Endothelial cell of umbilical vein (primary cell): ENCODE results near the gene DUSP6.

Experiments
- EZH2 ChIP-seq: IDR thresholded peaks from 2 replicates; pipeline ENCODE4 v1.6.1; 2012; ENCODE audit warnings: borderline replicate concordance, low read depth, mild to moderate bottlenecking, moderate library complexity, low read length, inconsistent platforms; ENCODE audit not compliant: severe bottlenecking
- JUN ChIP-seq: IDR thresholded peaks from 2 replicates; pipeline ENCODE4 v1.6.1; 2011; ENCODE audit warnings: borderline replicate concordance, low read depth; ENCODE audit not compliant: insufficient read length, insufficient read depth
- POLR2A ChIP-seq: IDR thresholded peaks from 2 replicates; pipeline ENCODE4 v1.6.1; 2012; ENCODE audit warnings: low read depth, mild to moderate bottlenecking, control low read depth, low read length
- POLR2AphosphoS5 ChIP-seq: IDR thresholded peaks from 2 replicates; pipeline ENCODE4 v1.6.1; 2012; ENCODE audit warnings: low read depth, mild to moderate bottlenecking, control low read depth, low read length, moderate library complexity; ENCODE audit not compliant: insufficient read depth
- TF ChIP-seq, protein P1 (sequence below), 2 donors: IDR thresholded peaks; 1 replicate in 1 of 2; 2 replicates in 1 of 2; pipeline ENCODE4 v1.5.1; 2011; ENCODE audit warnings: low read length in 2 of 2, mild to moderate bottlenecking in 2 of 2, moderate library complexity in 2 of 2, control low read depth in 1 of 2, inconsistent platforms in 1 of 2, low read depth in 1 of 2; ENCODE audit not compliant: insufficient read depth in 1 of 2; ENCODE audit errors: extremely low read depth in 1 of 2

DNA sequence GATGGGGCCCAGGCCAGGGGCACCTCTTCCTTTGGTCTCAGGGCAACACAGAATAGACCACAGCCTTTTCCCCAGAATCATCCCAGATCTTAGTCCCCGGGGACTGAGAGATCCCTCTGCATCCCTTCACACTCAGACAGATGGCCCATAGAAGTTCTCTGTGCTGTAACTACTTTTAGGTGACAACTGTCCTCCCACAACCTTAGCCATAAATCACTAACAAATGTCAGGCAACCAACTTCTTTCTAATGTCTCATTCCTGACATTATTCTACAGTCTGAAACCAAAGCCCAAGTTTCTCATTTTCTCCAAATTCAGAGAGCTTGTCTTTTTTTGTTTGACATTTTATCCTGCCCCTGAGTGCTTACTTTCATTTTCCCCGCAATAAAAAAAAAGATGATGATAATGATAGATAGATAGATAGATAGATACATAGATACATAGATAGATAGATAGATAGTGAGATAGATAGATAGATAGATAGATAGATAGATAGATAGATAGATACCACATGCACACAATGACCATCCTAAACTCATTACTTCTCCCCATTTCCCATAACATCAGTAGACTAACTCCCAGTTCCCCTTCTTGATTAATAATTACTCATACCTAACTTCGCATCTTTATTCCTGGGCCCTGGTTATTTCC is 28.6 kb downstream of the DUSP6 start:
- TF ChIP-seq, protein P1, sequence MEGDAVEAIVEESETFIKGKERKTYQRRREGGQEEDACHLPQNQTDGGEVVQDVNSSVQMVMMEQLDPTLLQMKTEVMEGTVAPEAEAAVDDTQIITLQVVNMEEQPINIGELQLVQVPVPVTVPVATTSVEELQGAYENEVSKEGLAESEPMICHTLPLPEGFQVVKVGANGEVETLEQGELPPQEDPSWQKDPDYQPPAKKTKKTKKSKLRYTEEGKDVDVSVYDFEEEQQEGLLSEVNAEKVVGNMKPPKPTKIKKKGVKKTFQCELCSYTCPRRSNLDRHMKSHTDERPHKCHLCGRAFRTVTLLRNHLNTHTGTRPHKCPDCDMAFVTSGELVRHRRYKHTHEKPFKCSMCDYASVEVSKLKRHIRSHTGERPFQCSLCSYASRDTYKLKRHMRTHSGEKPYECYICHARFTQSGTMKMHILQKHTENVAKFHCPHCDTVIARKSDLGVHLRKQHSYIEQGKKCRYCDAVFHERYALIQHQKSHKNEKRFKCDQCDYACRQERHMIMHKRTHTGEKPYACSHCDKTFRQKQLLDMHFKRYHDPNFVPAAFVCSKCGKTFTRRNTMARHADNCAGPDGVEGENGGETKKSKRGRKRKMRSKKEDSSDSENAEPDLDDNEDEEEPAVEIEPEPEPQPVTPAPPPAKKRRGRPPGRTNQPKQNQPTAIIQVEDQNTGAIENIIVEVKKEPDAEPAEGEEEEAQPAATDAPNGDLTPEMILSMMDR (IDR thresholded peaks at IDR 0.05; ENCODE audit: extremely low read depth in 1 of 2, insufficient read depth in 1 of 2, low read depth in 1 of 2, low read length in 2 of 2), result no peak
- TF ChIP-seq POLR2A, result no peak
- TF ChIP-seq POLR2AphosphoS5, result no peak
- TF ChIP-seq EZH2, result no peak
- TF ChIP-seq JUN, result no peak
